Endothelial cell of umbilical vein (primary cell): ENCODE measurements around the gene PLA2G5. TPM values are rescaled to one million over a fixed set of nuclear protein-coding genes. Genes with fewer than 3 reads are reported as not detected.

Experiments
- BruUV-seq: library from RNA; stranded (reverse); fragments of 400-500 nt; replicated peaks from 2 replicates; lab custom pipeline; 2021; lab: Mats Ljungman, UMichigan
- CTCF ChIA-PET: fragments of 300-600, 350-600 bp; sonication (Branson Sonifier 250); formaldehyde crosslinking; loops from one replicate; lab custom pipeline; 2021; ENCODE audit warnings: antibody characterized with exemption, inconsistent platforms; lab: Charles Lee
- POLR2A ChIA-PET: fragments of 300-600, 350-600 bp; sonication (Branson Sonifier 250); formaldehyde crosslinking; loops from one replicate; lab custom pipeline; 2021; ENCODE audit warnings: antibody characterized with exemption, inconsistent platforms; lab: Charles Lee
- DNase-seq: peaks from one replicate; pipeline ENCODE4 v3.0.0-alpha.2; 2011; ENCODE audit warnings: low read depth, low spot score
- FAIRE-seq: peaks from 2 replicates; lab custom pipeline; 2011; peaks lifted over from hg19 to GRCh38; lab: Jason Lieb, UNC
- H2AFZ ChIP-seq: 2 replicates; pipeline ENCODE4 v1.6.0; 2012; ENCODE audit warnings: low read depth, low read length, control low read depth, inconsistent platforms
- H3K27ac ChIP-seq: 2 replicates; pipeline ENCODE4 v1.5.1; 2011; ENCODE audit warnings: low read depth, mild to moderate bottlenecking, control low read depth, low read length, moderate library complexity; ENCODE audit not compliant: insufficient read depth
- H3K27me3 ChIP-seq, 2 experiments: 2 replicates each; pipeline versions ENCODE4 v1.6.0 to v1.6.1; 2011; ENCODE audit warnings: low read length in 2 of 2, mixed read lengths in 1 of 2; ENCODE audit not compliant: control insufficient read depth in 2 of 2, insufficient read depth in 2 of 2
- H3K36me3 ChIP-seq, 2 experiments: 2 replicates in 1 of 2; 3 replicates in 1 of 2; pipeline ENCODE4 v1.5.1; 2011; ENCODE audit warnings: low read length in 2 of 2, mild to moderate bottlenecking in 1 of 2, moderate library complexity in 1 of 2; ENCODE audit not compliant: control insufficient read depth in 2 of 2, insufficient read depth in 2 of 2; ENCODE audit errors: extremely low read depth in 1 of 2
- H3K4me1 ChIP-seq: 3 replicates; pipeline ENCODE4 v1.5.1; 2011; ENCODE audit warnings: mild to moderate bottlenecking, low read length; ENCODE audit not compliant: control insufficient read depth, insufficient read depth; ENCODE audit errors: extremely low read depth
- H3K4me2 ChIP-seq: 2 replicates; pipeline ENCODE4 v1.6.1; 2011; ENCODE audit warnings: low read length, control low read depth, mixed read lengths; ENCODE audit not compliant: insufficient read depth
- H3K4me3 ChIP-seq, 3 experiments: fragments of 200-600 bp in 1 of 3; sonication (generic), shearing (Covaris generic) in 1 of 3; replicated peaks in 1 of 3; 2 replicates each; pipeline ENCODE4 v1.5.1; 2011 to 2016; ENCODE audit warnings: control low read depth in 3 of 3, low read length in 3 of 3, mild to moderate bottlenecking in 2 of 3, inconsistent platforms in 1 of 3, low read depth in 1 of 3, moderate library complexity in 1 of 3; ENCODE audit not compliant: insufficient read depth in 1 of 3
- H3K79me2 ChIP-seq: 2 replicates; pipeline ENCODE4 v1.6.0; 2012; ENCODE audit warnings: low read length, inconsistent platforms; ENCODE audit not compliant: control insufficient read depth, insufficient read depth
- H3K9ac ChIP-seq: replicated peaks from 2 replicates; pipeline ENCODE3; 2011; ENCODE audit warnings: low read length, control low read depth; ENCODE audit not compliant: insufficient read depth; ENCODE audit errors: extremely low read depth
- H3K9me1 ChIP-seq: replicated peaks from 3 replicates; pipeline ENCODE4 v1.6.0; 2011; ENCODE audit warnings: mild to moderate bottlenecking, low read length; ENCODE audit not compliant: control insufficient read depth, insufficient read depth; ENCODE audit errors: extremely low read depth
- H3K9me3 ChIP-seq: replicated peaks from 2 replicates; pipeline ENCODE4 v1.5.1; 2012; ENCODE audit warnings: low read length, inconsistent platforms; ENCODE audit not compliant: control insufficient read depth, insufficient read depth
- H4K20me1 ChIP-seq: replicated peaks from 2 replicates; pipeline ENCODE3; 2011; ENCODE audit warnings: mild to moderate bottlenecking, low read length; ENCODE audit not compliant: control insufficient read depth, insufficient read depth; ENCODE audit errors: extremely low read depth
- CTCF ChIP-seq, 2 donors: IDR thresholded peaks; 1 replicate in 1 of 2; 2 replicates in 1 of 2; pipeline ENCODE4 v1.5.1; 2011; ENCODE audit warnings: low read length in 2 of 2, mild to moderate bottlenecking in 2 of 2, moderate library complexity in 2 of 2, control low read depth in 1 of 2, inconsistent platforms in 1 of 2, low read depth in 1 of 2; ENCODE audit not compliant: insufficient read depth in 1 of 2; ENCODE audit errors: extremely low read depth in 1 of 2
- EZH2 ChIP-seq: IDR thresholded peaks from 2 replicates; pipeline ENCODE4 v1.6.1; 2012; ENCODE audit warnings: borderline replicate concordance, low read depth, mild to moderate bottlenecking, moderate library complexity, low read length, inconsistent platforms; ENCODE audit not compliant: severe bottlenecking
- FOS ChIP-seq: IDR thresholded peaks from 2 replicates; pipeline ENCODE4 v1.6.1; 2011; ENCODE audit warnings: mild to moderate bottlenecking, low read length, moderate library complexity, borderline replicate concordance; ENCODE audit not compliant: insufficient read depth
- GATA2 ChIP-seq: IDR thresholded peaks from 2 replicates; pipeline ENCODE4 v1.7.0; 2011; ENCODE audit warnings: low read depth, mild to moderate bottlenecking, moderate library complexity, mixed read lengths, low read length; ENCODE audit not compliant: insufficient read length, insufficient read depth
- JUN ChIP-seq: IDR thresholded peaks from 2 replicates; pipeline ENCODE4 v1.6.1; 2011; ENCODE audit warnings: borderline replicate concordance, low read depth; ENCODE audit not compliant: insufficient read length, insufficient read depth
- MAX ChIP-seq: IDR thresholded peaks from 2 replicates; pipeline ENCODE4 v1.6.1; 2011; ENCODE audit not compliant: insufficient read depth, insufficient read length
- MYC ChIP-seq: IDR thresholded peaks from one replicate; pipeline ENCODE4 v1.6.1; 2011; ENCODE audit warnings: mild to moderate bottlenecking, low read depth, low read length
- POLR2A ChIP-seq: IDR thresholded peaks from 2 replicates; pipeline ENCODE4 v1.6.1; 2012; ENCODE audit warnings: low read depth, mild to moderate bottlenecking, control low read depth, low read length
- POLR2AphosphoS5 ChIP-seq: IDR thresholded peaks from 2 replicates; pipeline ENCODE4 v1.6.1; 2012; ENCODE audit warnings: low read depth, mild to moderate bottlenecking, control low read depth, low read length, moderate library complexity; ENCODE audit not compliant: insufficient read depth
- dilution Hi-C: fragments of 300-500 bp; cut with MboI; formaldehyde crosslinking; loops from one replicate; pipeline ENCODE4 v1.15.0; 2019; ENCODE audit warnings: low sequenced_read_pairs; ENCODE audit not compliant: extremely low pct_ligation_motif_present
- intact Hi-C: fragments of 100-400 bp; cut with micrococcal nuclease; formaldehyde crosslinking; loops from one replicate; pipeline ENCODE4 v1.10.0; 2022
- polyA plus RNA-seq, 4 experiments: library from polyadenylated mRNA; depleted of rRNA in 3 of 4; stranded (reverse) in 3 of 4; unstranded in 1 of 4; fragments of >200 nt; gene quantifications; 2 replicates each; pipeline versions ENCODE4 v1.2.1 to v1.2.3, GENCODE V29; 2011 to 2012; ENCODE audit warnings: missing spikeins in 1 of 4
- total RNA-seq: library from RNA; stranded (reverse); gene quantifications from 2 replicates; pipeline ENCODE4 v1.2.3, GENCODE V29; 2021

Gene PLA2G5
- total and polyA plus RNA-seq, 2 donors (not counting 3 experiments of a cell fraction or from before 2014, with no cell fraction given): 0.06 TPM; not detected in 1

DNA sequence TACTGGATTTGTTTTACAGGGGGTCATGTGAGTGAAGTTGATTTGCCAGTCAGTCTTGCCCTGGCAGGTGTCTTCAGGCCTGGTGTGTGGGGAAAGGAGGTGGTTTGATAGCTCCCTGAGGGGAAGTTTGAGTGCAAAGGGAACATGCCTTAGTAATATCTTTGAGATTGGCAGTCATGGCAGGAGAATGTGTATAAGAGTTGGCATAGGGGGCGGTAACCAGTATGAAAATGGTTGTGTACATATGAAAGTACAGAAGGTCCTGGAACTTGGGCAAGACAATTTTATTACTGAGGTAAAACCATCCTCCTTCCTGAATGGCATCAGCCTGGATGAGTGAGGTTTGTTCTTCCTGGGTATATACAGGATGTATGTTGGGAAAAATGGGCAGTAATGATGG is 37.6 kb upstream of the PLA2G5 start:
- Histone ChIP-seq H3K27me3 (peaks cover 0 to 4% of the 10 kb centered on the region in 2 experiments), H3K36me3 (no peaks in the 10 kb centered on the region), H4K20me1 (no peaks in the 10 kb centered on the region), H3K4me2 (no peak overlapping the region), H3K9me1 (no peaks in the 10 kb centered on the region), H3K9me3 (no peaks in the 10 kb centered on the region), H3K27ac (no peak overlapping the region), H3K4me1 (no peaks in the 10 kb centered on the region), H3K4me3 (no peak overlapping the region), H2AFZ (no peak overlapping the region), H3K9ac (no peak overlapping the region), H3K79me2 (no peaks in the 10 kb centered on the region)
- FAIRE-seq: no peak
- TF ChIP-seq EZH2 (no peak), FOS (no peak), CTCF (IDR thresholded peaks at IDR 0.05; ENCODE audit: extremely low read depth in 1 of 2, insufficient read depth in 1 of 2, low read depth in 1 of 2, low read length in 2 of 2) (no peak), POLR2AphosphoS5 (no peak)
- dilution Hi-C loops (no loop called here), intact Hi-C loops (no loop called here)
- CTCF ChIA-PET: no interaction called here
- BruUV-seq: no TSS peak
- no peak for DNase-seq
- POLR2A ChIA-PET: no interaction called here

- BruUV-seq: no TSS peak
Observed at GRCh38 chr1:20033420-20033819, 36.6 kb upstream of the PLA2G5 start.

More at GRCh38 chr1:20033420-20033819, 36.6 kb upstream of the PLA2G5 start:
- Histone ChIP-seq H3K4me3 (no peak overlapping the region), H3K27ac (no peak overlapping the region), H3K4me2 (no peak overlapping the region), H3K4me1 (no peaks in the 10 kb centered on the region), H3K27me3 (peaks cover 0 to 4% of the 10 kb centered on the region in 2 experiments), H3K9me1 (no peaks in the 10 kb centered on the region), H3K36me3 (no peaks in the 10 kb centered on the region), H3K79me2 (no peaks in the 10 kb centered on the region), H4K20me1 (no peaks in the 10 kb centered on the region), H2AFZ (no peak overlapping the region), H3K9me3 (no peaks in the 10 kb centered on the region), H3K9ac (no peak overlapping the region)
- TF ChIP-seq POLR2AphosphoS5 (no peak), CTCF (IDR thresholded peaks at IDR 0.05; ENCODE audit: extremely low read depth in 1 of 2, insufficient read depth in 1 of 2, low read depth in 1 of 2, low read length in 2 of 2) (no peak), GATA2 (no peak), MYC (no peak), POLR2A (no peak), JUN (no peak), EZH2 (no peak), FOS (no peak), MAX (no peak)
- POLR2A ChIA-PET: no interaction called here
- intact Hi-C loops (no loop called here), dilution Hi-C loops (no loop called here)
- CTCF ChIA-PET: no interaction called here
- no peak for FAIRE-seq
- no peak for DNase-seq
